GM10847 (cell line): ENCODE measurements around the gene HIP1.

Source experiments
- POLR2A ChIP-seq: IDR thresholded peaks from 2 replicates; pipeline ENCODE4 v1.6.1; 2011; ENCODE audit not compliant: insufficient read length; ENCODE audit errors: extremely low read depth

The HIP1 gene

DNA sequence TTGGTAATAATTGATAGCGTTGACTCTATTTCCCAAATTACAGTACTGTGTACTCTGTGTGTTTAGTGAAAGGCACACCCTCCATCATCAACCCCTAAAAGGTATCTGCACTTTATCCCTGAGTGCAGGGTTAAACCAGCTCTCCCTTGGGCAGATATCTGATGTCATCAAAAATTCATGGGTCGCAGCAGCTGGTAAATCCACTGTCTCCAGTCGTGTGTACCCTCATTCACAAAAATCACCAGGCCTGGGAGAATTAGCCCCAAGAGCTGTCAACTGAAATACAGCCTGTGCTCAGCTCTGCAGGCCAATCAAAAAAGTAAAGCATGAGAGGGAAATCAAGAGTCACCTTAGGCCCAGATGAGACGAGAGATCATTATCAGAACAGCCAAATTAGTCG lies 103.7 kb downstream of the HIP1 start:
- TF ChIP-seq POLR2A: no peak

DNA sequence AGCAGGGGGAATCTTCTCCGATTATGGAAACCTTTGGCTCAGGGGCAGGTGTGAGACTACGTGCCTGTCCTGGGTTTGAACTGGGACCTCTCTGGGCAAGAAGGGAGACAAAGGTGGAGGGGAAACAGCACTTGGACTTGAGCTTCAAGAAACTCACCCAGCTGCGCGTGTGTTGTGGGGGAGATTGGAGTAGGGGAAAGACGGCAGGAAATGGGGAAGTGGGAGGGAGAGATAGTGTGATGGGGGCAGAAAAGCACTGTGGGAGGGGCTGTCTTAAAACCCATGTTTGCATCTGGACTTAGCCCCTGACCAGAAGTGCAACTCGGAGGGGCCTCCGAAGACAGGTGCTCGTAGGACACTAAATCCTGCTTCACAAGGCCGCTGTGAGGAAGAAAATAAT lies 107.0 kb downstream of the HIP1 start:
- TF ChIP-seq POLR2A: no peak

DNA sequence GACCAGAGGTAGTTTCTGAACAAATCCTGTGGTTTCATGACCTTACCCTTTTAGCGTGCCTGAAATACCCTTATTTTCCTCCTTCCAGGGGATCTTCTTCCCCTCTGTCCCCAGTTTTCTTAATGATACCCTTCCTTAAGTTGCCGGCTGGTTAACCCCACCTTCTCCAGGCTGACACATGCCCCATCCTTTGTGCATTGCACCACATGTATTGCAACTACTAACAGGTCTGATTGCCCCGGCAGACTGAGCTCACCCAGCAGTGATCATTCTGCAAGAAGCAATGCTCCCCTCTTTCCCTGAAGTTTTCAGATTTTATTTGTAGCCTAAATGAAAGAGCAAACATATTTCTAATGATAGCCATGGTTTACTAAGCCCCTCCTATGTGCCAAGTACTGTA lies 108.2 kb downstream of the HIP1 start:
- TF ChIP-seq POLR2A: no peak

DNA sequence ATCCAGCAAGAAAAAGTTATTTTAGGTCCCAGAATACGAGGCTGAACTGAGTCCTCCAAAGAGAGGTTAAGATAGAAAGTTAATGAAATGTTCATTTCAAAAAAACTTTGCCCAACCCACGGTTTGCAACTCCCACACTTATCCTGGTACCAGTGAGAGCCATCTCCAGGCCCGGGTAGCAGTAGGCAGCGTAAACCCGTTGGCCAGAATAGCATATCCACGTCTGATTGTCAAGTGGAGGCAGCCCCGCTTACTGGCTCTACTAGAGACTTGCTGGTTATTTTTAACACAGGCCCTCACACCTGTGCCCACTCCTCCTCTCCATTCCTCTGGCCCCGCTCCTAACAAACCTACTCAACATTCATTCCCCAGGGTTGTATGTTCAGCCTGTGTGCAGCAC lies 109.7 kb downstream of the HIP1 start:
- no peak for TF ChIP-seq POLR2A

DNA sequence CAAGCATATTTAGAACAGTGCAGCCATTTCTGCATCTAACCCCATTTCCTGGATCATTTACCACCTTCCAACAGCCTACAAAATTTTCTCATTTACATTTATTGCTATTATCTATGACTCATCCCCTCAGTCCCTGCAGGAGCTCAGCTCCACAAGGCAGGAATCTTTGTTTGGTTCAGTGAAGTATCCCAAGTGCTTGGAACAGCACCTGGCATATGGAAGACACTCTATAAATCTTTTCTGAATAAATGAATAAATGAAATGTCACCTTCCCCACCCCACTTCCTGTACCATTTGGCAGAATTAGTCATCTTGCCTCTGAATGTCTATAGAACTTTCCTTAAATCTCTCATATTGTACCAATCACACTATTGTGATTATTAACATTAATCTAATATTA lies 110.7 kb downstream of the HIP1 start:
- TF ChIP-seq POLR2A: no peak

DNA sequence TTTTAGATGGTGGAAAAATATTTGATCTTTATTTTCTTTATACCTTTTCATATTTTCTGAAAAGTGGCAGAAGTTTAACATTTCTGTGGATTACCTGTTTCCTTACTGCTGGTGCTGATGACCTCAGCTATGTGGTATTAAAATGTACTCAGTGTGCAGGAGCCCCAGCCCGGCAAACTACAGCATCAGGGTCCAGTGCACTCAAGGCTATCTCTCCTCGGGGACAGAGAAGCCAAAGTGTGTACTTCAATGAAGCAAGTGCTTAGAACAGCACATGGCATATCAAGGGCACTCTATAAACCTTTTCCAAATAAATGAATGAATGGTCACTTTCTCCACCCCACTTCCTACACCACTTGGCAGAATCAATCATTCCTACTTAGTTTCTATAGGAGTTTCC lies 111.8 kb downstream of the HIP1 start:
- no peak for TF ChIP-seq POLR2A

DNA sequence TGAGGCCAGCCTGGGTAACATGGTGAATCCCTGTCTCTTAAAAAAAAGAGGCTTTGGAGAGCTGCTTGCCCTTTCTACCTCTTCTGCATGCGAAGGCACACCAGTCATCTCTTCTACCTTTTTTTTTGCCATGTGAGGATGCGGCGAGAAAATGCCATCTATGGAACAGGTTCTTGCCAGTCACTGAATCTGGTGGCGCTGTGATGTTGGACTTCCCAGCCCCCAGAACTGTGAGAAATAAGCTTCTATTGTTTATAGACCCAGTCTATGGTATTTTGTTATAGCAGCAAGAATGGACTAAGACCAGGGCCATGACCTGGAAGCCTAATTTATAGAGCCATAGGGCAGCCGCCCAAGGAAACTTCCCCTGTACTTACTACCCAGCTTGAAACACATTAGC lies 112.9 kb downstream of the HIP1 start:
- no peak for TF ChIP-seq POLR2A

DNA sequence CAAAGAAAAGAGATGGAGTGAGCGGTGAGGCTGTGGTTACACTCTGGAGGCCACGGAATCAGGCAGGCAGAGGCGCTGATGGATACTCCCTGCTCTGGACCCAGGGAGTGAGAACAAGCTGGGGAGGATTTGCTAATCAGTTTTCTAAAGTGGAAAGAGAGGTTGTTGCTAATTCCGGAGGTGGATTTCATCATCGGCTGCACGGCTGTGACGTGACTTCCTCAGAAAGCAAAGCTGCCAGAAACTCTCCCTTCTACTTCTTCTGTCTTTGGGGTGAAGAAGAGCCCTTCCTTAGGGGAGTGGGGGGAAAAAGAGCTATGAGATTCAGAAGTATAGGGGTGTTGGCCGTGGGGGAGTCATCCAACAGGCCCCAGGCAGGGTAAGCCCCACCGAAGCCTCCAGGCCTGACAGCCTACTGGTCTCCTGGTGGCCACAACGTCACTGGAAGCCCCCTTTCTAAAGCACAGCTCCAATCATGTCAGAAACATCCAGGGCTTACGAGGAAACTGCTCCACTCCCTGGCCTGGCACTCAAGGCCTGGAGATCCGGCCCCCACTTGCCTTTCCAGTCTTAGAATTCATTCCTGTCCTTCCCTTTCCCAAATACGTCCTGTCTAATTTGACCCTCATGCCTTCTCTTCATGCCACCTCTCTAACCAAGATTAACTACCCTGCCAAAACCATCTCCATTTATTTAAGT lies 114.5 kb downstream of the HIP1 start:
- TF ChIP-seq POLR2A: no peak

DNA sequence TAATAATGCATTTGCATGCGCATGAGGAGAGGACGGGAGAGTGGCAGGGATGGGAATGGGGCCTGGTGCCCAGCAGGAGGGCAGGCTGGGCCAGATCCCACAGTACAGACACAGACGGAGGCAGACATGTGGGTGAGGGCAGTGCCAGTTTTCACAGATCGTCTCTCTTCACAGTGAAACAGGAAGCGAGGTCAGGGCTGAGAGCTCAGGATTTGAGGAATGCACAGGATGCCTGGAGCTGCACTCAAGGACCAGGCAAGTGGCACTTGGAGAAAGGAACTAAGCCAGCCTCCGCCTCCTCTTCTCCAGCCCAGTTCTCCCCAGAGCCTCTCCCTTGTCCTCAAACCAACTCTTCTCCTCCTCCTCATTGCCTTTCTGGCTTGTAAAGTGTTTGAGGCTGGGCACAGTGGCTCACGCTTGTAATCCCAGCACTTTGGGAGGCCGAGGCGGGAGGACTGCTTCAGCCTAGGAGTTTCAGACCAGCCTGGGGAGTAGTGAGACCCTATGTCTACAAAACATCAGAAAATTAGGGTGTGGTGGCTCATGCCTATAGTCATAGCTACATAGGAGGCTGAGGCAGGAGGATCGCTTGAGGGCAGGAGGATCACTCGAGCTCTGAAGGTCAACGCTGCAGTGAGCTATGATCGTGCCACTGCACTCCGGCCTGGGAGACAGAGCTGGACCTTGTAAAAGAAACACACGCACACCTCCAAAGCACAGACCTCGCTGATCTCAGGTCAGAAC lies 115.2 kb downstream of the HIP1 start:
- TF ChIP-seq POLR2A: no peak

DNA sequence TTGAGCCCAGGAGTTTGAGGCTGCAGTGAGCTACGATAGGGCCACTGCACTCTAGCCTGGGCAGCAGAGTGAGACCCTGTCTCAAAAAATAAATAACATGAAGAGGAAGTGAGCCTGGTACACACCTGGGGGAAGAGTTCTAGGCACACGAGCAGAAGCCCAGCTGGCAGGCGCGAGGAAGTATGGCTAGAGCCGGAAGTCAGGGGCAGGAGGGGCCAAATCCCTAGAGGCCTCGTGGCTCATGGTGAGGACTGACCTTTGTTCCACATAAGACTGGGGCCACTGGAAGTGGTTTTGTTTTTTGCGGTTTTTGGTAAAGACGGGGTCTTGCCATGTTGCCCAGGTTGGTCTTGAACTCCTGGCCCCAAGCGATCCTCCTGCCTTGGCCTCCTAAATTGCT lies 117.6 kb downstream of the HIP1 start:
- no peak for TF ChIP-seq POLR2A

DNA sequence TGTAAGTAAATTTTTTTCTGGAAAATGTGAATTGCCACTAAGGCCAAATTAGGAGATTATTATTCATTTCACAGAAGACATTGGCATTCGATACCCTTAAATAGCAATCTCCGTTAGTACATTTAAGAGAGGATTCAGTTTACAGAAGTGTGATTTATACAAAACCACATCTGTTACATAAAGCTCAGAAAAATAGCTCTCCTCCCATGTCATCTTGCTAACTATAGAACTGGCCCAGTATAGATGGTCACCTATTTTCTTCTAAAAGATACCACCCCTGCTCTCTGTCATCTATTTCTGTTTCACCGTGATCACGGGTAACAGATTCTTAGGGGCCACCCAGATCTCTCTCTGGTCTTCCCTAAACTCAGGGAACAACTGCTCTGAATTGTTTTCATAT lies 119.1 kb downstream of the HIP1 start:
- TF ChIP-seq POLR2A: no peak

DNA sequence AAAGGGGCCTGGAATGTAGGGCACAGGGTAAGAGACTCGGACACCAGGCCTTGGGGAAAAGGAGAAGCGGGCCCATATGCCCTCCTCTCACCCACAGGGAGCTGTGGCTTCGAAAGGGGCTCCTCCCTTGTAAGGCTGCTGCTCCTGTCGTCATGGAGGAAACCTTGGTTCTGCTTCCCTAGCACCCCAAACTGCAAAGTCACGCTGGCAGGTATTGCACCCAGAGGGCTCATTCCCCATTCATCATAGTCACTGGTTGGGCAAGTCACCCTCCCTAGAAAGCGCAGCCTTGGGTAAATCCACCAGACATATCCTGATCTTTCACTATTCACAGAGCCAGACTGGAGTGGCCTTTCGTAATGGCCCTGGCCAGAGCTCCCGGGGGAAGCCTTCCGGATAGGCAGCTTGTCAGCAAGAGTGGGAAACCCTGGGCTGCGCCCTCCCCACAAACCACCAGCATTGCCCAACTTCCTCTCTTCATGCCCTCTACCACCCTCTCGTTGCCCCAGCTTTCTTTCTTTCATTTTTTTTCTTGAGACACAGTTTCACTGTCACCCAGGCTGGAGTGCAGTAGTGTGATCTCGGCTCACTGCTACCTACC lies 121.0 kb downstream of the HIP1 start:
- TF ChIP-seq POLR2A: no peak

DNA sequence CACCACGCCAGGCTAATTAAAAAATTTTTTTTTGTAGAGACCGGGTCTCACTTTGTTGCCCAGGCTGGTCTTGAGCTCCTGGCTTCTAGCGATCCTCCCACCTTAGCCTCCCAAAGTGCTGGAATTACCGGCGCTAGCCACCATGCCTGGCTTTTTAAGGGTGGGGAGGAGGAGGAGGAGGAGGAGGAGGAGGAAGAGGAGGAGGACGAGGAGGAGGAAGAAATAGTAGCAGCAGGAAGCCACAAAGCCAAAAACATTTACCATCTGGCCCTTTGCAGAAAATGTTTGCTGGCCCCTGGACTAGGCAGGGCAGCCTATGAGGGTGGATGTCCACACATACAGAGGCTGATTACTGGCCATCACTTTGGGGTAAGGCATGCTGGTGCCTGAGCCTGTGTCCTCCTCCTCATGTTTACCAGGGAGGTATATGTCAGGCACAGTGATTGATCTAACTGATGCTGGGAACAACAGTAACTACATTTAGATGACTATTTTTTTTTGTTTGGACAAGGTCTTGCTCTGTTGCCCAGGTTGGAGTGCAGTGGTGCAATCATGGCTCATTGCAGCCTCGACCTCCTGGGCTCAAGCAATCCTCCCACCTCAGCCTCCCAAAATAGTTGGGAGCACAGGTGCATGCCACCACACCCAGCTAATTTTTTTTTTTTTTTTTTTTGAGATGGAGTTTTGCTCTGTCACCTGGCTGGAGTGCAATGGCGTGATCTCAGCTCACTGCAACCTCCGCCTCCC lies 122.1 kb downstream of the HIP1 start:
- no peak for TF ChIP-seq POLR2A

DNA sequence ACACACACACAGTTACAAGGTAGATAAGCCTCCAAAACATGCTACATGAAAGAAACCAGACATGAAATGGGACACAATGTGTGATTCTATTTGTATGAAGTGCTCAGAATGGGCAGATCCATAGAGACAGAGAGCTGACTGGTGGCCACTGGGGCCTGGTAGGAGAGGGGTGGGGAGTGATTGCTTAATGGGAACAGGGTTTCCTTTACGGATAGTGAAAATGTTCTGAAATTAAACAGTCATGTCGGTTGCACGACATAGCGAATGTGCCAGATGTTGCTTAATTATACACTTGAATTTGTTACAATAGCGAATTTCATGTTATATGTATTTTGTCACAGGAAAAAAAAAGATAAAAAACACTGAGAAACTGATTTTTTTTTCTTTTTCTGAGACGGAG lies 124.3 kb downstream of the HIP1 start:
- no peak for TF ChIP-seq POLR2A

DNA sequence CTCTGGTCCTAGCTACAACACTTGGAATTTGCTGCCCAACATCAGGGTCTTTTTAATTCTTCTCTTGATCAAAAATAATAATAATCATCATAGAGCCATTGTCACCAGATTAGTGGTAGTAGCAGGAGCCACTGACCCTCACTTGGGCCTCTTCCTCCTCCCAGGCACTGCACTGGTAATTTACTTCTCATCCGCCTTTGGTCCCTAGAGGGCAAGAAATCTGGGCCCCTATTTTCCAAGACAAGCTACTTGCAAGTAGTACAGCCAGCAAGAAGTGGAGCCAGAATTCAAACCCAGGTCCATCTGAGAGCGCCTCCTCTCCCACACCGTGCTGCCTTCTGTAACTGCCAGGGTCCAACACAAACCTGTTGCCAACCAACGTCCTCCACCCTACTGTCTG lies 125.4 kb downstream of the HIP1 start:
- no peak for TF ChIP-seq POLR2A
